GF-D8 (cell line): ENCODE measurements around the gene LONP1.
"Not testable (repeated sequence)": the region's sequence is repeated elsewhere in the genome, so short reads cannot be mapped to it uniquely, and the experiment has no call there.

Source experiments
- DNase-seq: peaks from one replicate; lab custom pipeline; 2025; lab: John Stamatoyannopoulos, UW

The LONP1 gene

DNA sequence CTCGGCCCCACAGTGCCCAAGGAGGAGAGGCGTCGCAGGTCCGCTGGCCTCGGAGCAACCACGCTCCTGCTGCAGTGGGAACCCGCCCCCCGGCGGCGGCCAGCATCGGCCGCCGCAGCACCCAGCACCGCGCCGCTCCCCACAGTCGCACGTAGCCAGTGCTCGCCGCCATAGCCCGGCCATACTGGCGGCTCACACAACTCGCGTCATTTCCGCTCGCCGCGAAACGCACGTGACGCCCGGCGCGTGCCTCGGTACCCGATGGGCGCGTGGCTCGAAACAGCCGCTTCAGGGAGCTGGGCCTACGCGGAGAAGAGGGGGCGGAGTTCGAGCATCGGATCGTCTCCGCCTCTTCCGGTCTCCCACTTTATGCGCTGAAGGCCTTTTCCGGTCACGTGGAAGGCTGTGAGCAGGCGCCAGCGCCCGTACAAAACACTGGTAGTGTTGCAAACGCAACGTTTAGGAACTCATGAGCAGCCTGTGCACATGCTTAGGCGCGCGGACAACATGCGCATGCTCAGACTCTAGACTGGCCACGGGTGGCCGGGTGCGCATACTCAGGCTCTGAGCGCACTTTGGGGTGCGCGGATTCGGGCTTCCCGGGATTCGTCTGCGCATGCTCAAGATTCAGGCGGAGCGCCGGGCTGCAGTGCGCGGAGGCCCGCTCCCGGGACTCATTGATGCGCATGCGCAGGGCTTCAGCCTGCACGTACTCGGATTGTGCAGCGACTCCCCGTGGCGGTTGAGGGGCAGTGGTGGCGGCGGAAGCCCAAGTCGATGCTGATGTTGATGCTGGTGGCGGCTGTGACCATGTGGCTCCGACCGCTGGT is at the start of gene LONP1, which contains the start of gene CATSPERD:
Gene LONP1 (minus strand): TSS at position 186 of the 830 bp plus-strand sequence. CDS start 14 bp downstream, at position 172.
Gene CATSPERD (plus strand): TSS at position 677 of the 830 bp plus-strand sequence. CDS start 101 bp downstream, at position 778.
- peak; percentile 94 for DNase-seq

GRCh38 chr19:5767949-5768348 is 48.0 kb upstream of the LONP1 start:
- no peak for DNase-seq

DNA sequence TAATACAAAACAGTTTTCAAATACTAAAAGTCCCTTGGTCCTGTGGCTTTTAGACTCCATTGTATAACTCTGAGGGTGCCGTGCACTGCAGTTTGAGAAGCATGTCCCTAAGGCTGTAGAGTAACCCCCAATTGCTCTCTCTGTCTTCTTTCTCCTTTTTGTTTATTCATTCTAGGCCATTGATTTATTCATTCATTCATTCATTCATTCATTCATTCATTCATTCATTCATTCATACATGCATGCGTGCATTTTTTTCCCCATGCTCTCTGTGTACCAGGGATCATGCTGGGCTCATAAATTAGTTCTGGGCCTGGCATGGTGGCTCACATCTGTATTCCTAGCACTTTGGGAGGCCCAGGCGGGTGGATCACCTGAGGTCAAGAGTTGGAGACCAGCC is 45.3 kb upstream of the LONP1 start:
- DNase-seq = no peak

- DNase-seq = no peak
Measured at GRCh38 chr19:5762608-5763217, 42.8 kb upstream of the LONP1 start.

- no peak for DNase-seq
Measured at GRCh38 chr19:5753743-5754142, 33.8 kb upstream of the LONP1 start.

DNA sequence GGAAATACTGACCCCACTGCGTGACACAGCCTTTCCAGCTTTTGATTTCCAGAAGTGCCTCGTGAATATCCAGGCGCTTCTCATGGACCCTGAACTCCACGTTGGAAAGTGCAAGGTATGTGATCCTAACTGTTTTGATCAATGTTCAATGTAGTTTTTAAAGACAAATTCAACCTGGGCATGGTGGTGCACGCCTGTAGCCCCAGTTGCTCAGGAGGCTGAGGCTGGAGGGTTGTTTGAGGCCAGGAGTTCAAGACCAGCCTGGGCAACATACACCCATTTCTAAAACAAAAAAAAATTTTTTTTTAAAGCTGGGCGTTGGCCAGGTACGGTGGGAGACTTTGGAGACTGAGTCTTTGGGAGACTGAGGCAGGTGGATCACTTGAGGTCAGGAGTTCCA is 31.8 kb upstream of the LONP1 start:
- no peak for DNase-seq

- DNase-seq = no peak
Measured at GRCh38 chr19:5749505-5749904, 29.6 kb upstream of the LONP1 start.

DNA sequence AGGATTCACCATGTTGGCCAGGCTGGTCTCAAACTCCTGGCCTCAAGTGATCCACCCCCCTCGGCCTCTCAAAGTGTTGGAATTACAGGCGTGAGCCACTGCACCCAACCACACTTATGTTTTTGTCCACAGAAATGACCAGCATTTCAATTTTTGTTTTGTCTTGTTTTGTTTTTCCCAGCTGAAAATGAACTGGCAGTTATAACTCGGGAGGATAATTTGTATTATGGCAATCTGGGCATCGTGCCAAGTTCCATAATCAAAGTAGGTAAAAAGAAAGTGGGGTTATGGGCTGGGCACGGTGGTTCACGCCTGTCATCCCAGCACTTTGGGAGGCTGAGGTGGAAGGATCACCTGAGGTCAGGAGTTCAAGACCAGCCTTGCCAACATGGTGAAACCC is 29.0 kb upstream of the LONP1 start:
- not testable (repeated sequence) for DNase-seq

- DNase-seq = not testable (repeated sequence)
Measured at GRCh38 chr19:5744999-5745398, 25.1 kb upstream of the LONP1 start.

DNA sequence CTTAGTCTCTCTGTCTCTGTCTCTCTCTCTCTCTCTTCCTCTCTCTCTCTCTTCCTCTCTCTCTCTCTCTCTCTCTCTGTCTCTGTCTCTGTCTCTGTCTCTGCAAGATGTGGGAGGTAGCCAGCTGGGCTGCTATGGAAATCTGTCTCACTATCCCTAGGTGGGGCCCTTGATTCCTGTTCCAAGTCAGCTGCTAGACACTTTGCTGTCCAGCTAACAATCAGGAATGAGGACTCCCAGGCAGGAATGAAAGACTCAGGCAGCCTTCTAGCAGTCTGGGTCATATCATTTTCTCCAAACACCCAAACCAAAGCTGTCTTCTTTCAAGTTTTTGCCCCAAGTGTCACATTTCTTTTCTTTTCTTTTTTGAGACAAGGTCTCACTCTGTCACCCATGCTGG is 23.7 kb upstream of the LONP1 start:
- no peak for DNase-seq

DNA sequence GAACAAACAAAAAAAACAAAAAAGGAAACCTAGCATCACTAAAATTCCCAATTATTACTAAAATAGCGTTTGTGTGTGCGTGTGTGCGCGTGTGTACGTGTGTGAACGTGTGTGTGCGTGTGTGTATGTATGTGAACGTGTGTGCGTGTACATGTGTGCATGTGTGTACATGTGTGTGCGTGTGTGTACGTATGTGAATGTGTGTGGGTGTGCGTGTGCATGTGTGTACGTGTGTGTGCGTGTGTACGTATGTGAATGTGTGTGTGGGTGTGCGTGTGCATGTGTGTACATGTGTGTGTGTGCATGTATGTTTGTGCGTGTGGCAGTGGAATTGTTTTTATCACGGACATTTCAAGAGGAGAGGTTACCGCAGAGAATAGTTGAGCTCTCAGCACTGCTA is 22.1 kb upstream of the LONP1 start:
- no peak for DNase-seq

DNA sequence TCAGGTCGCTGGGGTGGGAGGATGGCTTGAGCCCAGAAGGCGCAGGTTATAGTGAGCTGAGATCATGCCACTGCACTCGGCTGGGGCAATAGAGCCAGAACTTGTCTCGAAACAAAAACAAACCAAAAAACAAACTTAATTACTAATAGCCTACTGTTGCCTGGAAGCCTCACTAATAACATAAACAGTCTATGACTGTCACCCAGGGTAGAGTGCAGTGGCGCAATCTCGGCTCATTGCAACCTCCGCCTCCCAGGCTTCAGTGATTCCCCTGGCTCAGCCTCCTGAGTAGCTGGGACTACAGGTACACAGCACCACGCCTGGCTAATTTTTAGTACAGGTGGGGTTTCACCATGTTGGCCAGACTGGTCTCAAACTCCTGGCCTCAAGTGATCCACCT is 18.5 kb upstream of the LONP1 start:
- DNase-seq = no peak

DNA sequence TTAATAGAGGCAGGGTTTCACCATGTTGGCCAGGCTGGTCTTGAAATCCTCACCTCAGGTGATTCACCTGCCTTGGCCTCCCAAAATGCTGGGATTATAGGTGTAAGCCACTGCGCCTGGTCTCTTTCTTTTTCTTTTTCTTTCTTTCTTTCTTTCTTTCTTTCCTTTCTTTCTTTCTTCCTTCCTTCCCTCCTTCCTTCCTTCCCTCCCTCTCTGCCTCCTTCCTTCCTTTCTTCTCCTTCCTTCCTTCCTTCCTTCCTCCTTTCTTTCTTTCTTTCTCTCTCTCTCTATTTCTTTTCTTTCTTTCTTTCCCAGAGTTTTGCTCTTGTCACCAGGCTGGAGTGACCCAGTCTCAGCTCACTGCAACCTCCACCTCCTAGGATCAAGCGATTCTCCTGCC is 13.2 kb upstream of the LONP1 start:
- DNase-seq = not testable (repeated sequence)

DNA sequence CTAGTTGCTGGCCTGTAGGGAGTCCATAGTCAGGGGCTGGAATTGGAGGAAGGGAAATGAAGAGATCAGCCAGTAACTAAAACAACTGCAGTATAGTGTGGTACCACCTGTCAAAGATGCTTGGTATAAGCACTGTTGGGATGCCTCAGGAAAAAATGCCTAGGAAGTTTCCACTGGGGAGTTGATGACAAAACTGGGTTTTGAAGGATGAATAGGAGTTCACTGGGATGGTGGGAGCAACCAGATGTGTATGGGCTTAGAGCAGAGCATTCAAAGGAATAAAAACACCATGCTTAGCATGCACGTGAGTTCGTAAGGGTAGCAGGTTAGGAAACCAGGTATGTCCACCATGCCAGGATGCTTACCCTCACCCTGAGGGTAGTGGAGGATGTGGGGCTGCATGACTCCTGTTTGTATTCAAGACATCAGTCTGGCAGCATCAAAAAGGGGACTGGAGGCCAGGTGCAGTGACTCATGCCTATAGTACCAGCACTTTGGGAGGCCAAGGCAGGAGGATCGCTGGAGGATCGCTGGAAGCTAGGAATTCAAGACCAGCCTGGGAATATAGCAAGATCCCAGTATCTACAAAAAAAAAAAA is 7.6 kb upstream of the LONP1 start:
- no peak for DNase-seq

- DNase-seq = peak; percentile 1
Measured at GRCh38 chr19:5719274-5719960, 529 bp downstream of the LONP1 start.

DNA sequence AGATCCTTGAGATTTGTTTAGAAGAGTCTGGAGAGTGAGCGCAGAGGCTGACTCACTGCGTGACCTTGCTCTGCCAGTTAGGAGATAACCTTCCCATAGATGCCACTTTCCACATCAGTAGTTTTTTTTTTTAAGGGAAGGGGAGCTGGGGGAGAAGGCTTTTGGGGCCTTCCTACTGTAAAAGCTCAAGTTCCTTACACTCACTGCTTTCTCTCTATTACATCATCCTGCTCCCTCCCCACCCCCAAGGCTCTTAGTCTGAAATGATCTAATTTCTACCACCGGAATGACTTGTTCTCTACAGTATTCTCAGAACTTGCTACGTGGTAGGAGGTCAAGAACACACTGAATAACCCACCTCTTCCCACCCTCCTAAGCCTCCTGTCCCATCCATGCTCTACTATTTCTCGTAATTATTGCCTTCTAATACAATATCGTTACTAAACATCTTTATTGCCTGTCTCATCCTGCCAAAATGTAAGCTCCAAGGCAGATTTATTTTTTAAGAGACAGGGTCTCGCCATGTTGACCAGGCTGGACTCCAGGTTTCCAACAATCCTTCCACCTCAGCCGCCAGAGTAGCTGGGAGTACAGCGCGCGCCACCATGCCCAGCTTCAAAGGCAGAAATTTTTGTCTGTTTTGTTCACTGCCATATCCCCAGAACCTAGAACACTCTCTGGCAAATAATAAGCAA is 1.2 kb downstream of the LONP1 start:
- DNase-seq = peak; percentile 73

DNA sequence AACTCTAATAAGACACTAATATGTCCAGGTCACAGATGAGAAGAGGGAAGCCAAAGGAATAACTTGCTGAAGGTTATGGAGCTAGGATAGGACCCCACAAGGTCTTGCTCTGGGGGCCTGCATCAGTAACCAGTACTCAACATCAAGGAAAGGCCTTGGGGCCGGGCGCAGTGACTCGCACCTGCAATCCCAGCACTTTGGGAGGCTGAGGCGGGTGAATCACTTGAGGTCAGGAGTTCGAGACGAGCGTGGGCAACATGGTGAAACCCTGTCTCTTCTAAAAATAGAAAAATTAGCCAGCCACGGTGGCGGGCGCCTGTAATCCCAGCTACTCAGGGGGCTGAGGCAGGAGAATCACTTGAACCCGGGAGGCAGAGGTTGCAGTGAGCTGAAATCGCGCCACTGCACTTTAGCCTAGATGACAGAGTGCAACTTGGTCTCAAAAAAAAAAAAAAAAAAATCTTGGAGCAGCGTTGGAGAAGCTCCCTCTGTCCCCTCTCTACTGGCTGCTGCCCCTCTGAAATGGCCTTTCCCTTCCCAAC is 1.8 kb downstream of the LONP1 start:
- DNase-seq = no peak

GRCh38 chr19:5717215-5717935 is 2.6 kb downstream of the LONP1 start:
- no peak for DNase-seq

DNA sequence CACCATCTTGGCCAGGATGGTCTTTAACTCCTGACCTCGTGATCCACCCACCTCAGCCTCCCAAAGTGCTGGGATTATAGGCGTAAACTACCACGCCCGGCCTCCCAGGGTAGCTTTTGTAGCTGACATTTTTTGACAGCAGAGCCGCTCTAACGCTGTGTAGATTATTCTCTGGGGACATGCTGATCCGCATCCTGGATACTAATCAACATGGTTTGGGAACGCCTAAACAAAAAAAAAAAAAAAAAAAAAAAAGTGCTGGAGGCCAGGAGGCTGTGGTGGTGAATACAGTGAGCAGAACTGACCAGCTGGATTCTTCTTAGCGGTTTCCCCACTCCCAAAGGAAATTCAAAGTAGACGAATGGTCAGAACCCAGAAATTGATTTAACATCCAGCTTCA is 5.1 kb downstream of the LONP1 start:
- DNase-seq = no peak

- no peak for DNase-seq
Measured at GRCh38 chr19:5713228-5713627, 6.7 kb downstream of the LONP1 start.

DNA sequence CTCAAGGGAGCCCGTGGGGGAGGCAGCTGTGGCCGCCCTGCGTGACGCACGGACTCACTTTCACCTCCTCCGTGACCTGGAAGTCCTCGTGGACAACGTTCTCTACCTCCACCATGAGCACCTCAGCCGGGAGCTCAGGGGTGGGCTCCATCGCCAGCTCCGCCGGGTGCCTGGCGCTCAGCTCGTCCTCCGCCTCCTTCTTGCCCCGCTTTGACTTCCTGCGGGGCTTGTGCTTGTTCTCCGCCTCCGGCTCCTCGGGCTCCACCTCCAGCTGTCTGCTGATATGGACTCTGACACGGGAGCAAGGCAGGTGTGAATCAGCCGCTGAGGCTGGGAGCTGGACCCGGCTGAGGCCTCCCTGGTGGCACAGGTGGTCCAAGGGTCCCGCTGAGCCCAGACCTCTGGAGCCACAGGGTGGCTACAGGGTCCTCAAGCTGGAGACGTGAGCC is 8.2 kb downstream of the LONP1 start:
- DNase-seq = no peak
